HG03103 (cell line): ENCODE results near the gene FAM13C.

Source experiments
- ATAC-seq: cut with Tn5 transposase; IDR thresholded peaks from one replicate; pipeline ENCODE4 v1.9.1; 2021; ENCODE audit warnings: low read depth; ENCODE audit not compliant: unreplicated experiment

The FAM13C gene

GRCh38 chr10:59320355-59320754 lies 42.0 kb downstream of the FAM13C start:
- no peak for ATAC-seq

GRCh38 chr10:59319854-59320253 lies 42.5 kb downstream of the FAM13C start:
- ATAC-seq, result no peak

GRCh38 chr10:59317066-59317465 lies 45.3 kb downstream of the FAM13C start:
- no peak for ATAC-seq

GRCh38 chr10:59315465-59315864 lies 46.9 kb downstream of the FAM13C start:
- ATAC-seq, result no peak

- ATAC-seq, result no peak
Observed at GRCh38 chr10:59314268-59314667, 48.1 kb downstream of the FAM13C start.

GRCh38 chr10:59312247-59312646 lies 50.1 kb downstream of the FAM13C start:
- no peak for ATAC-seq

- no peak for ATAC-seq
Observed at GRCh38 chr10:59311025-59311424, 51.3 kb downstream of the FAM13C start.

- ATAC-seq, result no peak
Observed at GRCh38 chr10:59310324-59310914, 51.9 kb downstream of the FAM13C start.

GRCh38 chr10:59304521-59305097 lies 57.7 kb downstream of the FAM13C start:
- no peak for ATAC-seq

- no peak for ATAC-seq
Observed at GRCh38 chr10:59303018-59303417, 59.3 kb downstream of the FAM13C start.

- no peak for ATAC-seq
Observed at GRCh38 chr10:59302381-59302780, 60.0 kb downstream of the FAM13C start.

- no peak for ATAC-seq
Observed at GRCh38 chr10:59301067-59301754, 61.1 kb downstream of the FAM13C start.

GRCh38 chr10:59300386-59300785 lies 62.0 kb downstream of the FAM13C start:
- no peak for ATAC-seq

GRCh38 chr10:59299933-59300332 lies 62.4 kb downstream of the FAM13C start:
- ATAC-seq, result no peak

GRCh38 chr10:59290448-59290847 lies 71.9 kb downstream of the FAM13C start:
- no peak for ATAC-seq

GRCh38 chr10:59289853-59290252 lies 72.5 kb downstream of the FAM13C start:
- ATAC-seq, result no peak

GRCh38 chr10:59287587-59288255 lies 74.6 kb downstream of the FAM13C start:
- ATAC-seq, result no peak

GRCh38 chr10:59285848-59286247 lies 76.5 kb downstream of the FAM13C start:
- ATAC-seq, result no peak

GRCh38 chr10:59285073-59285472 lies 77.3 kb downstream of the FAM13C start:
- ATAC-seq, result no peak

GRCh38 chr10:59284118-59284975 lies 78.0 kb downstream of the FAM13C start:
- no peak for ATAC-seq
